Measurements from ENCODE around the gene NGLY1. TPM values are rescaled to one million over a fixed set of nuclear protein-coding genes. Genes with fewer than 3 reads are reported as not detected.

NGLY1 gene
- total RNA-seq, 1 donor from 2014 or later = 23.9 TPM

DNA sequence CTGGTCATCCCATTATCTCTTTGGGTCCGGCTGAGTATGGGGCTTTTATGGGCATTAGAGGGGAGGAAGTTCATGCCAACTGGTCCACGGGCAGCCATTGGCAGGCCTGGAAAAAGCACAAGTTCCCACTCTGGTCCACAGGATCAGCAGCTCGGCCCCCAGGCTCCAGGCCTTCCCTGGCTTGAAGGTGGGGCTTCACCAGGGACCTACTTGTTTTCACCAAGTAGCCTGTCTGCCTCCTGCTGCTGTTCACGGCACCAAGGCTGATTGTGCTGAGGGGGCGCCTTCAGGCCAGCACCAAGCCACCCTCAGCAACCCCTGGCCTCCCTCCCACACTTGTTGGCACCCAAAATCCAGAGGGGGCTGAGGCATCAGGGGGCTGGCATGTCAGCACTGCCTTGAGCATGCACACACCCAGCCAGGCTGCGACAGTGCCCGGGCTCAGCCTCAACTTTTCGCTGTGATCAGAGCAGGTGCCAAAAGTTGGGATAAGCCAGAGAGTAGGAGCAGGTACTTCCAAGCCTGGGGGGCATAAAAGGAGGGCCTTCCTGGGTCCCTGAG lies 109.4 kb downstream of the NGLY1 start:
- Histone ChIP-seq H3K4me1 (ENCODE audit: insufficient read depth, low read length) (no peaks in the 10 kb centered on the region), H3K4me3 (ENCODE audit: insufficient read depth, low read depth, low read length) (no peak overlapping the region), H3K36me3 (ENCODE audit: insufficient read depth, low read length) (no peaks in the 10 kb centered on the region), H3K9me3 (ENCODE audit: insufficient read depth, low read depth, low read length) (no peaks in the 10 kb centered on the region), H3K9ac (ENCODE audit: low read length) (no peak overlapping the region), H3K4me2 (ENCODE audit: low read length) (no peak overlapping the region), H3K79me2 (ENCODE audit: insufficient read depth, low read length) (no peaks in the 10 kb centered on the region), H2AFZ (ENCODE audit: low read depth, low read length) (no peak overlapping the region), H4K20me1 (ENCODE audit: insufficient read depth, low read length) (no peaks in the 10 kb centered on the region), H3K27me3 (ENCODE audit: insufficient read depth, low read length) (no peaks in the 10 kb centered on the region), H3K27ac (ENCODE audit: low read depth, low read length) (no peak overlapping the region)
- no peaks in the 10 kb centered on the region for H3K4me1 Mint-ChIP-seq (ENCODE audit: low read depth, unreplicated experiment)
- no peak overlapping the region for H3K4me3 Mint-ChIP-seq (ENCODE audit: unreplicated experiment)
- peaks cover 2% of the 10 kb centered on the region for H3K27me3 Mint-ChIP-seq (ENCODE audit: low read depth, unreplicated experiment)
- no peak overlapping the region for H3K27ac Mint-ChIP-seq (ENCODE audit: unreplicated experiment)
- no peak for TF ChIP-seq EZH2 (IDR thresholded peaks at IDR 0.05; ENCODE audit: insufficient read depth, low read length)
- TF ChIP-seq, protein P1, sequence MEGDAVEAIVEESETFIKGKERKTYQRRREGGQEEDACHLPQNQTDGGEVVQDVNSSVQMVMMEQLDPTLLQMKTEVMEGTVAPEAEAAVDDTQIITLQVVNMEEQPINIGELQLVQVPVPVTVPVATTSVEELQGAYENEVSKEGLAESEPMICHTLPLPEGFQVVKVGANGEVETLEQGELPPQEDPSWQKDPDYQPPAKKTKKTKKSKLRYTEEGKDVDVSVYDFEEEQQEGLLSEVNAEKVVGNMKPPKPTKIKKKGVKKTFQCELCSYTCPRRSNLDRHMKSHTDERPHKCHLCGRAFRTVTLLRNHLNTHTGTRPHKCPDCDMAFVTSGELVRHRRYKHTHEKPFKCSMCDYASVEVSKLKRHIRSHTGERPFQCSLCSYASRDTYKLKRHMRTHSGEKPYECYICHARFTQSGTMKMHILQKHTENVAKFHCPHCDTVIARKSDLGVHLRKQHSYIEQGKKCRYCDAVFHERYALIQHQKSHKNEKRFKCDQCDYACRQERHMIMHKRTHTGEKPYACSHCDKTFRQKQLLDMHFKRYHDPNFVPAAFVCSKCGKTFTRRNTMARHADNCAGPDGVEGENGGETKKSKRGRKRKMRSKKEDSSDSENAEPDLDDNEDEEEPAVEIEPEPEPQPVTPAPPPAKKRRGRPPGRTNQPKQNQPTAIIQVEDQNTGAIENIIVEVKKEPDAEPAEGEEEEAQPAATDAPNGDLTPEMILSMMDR (IDR thresholded peaks at IDR 0.05; ENCODE audit: insufficient read depth, low read depth, low read length) = no peak
- H3K9me3 Mint-ChIP-seq (ENCODE audit: unreplicated experiment) = no peaks in the 10 kb centered on the region
- H3K36me3 Mint-ChIP-seq (ENCODE audit: low read depth, unreplicated experiment) = no peaks in the 10 kb centered on the region
- DNase-seq (ENCODE audit: low read depth) (no peak), FAIRE-seq (no peak)

Other genes with a start within 250 kb of the NGLY1 start
- 78.6 and 91.4 TPM in 2 replicates for gene TOP2B, start 118.5 kb downstream of the NGLY1 start, total RNA-seq
- 6.1 and 7.1 TPM in 2 replicates for gene OXSM, start 6.6 kb upstream of the NGLY1 start, total RNA-seq

All from astrocyte (in vitro differentiated cells and primary cell).